ENCODE results near the gene PAFAH1B1.

- TF ChIP-seq NFE2L2 (conservative IDR thresholded peaks at IDR 0.05; ENCODE audit: low read length): no peak
- no peak for TF ChIP-seq KDM1A (IDR thresholded peaks at IDR 0.05; ENCODE audit: low read depth)
- TF ChIP-seq CTCF (IDR thresholded peaks at IDR 0.05): no peak
- no peak for TF ChIP-seq ZSCAN20 (CRISPR knock-in tag; IDR thresholded peaks at IDR 0.05)
- TF ChIP-seq PHF8 (IDR thresholded peaks at IDR 0.05; ENCODE audit: borderline replicate concordance, low read depth): no peak
- TF ChIP-seq RAD21 (conservative IDR thresholded peaks at IDR 0.05 in 1 of 2, IDR thresholded peaks at IDR 0.05 in 1 of 2): no peak
- TF ChIP-seq CBX8 (IDR thresholded peaks at IDR 0.05): no peak
- TF ChIP-seq POLR2A (IDR thresholded peaks at IDR 0.05; ENCODE audit: low read length): no peak
- TF ChIP-seq USF2 (IDR thresholded peaks at IDR 0.05): no peak
- TF ChIP-seq BHLHE40 (IDR thresholded peaks at IDR 0.05; ENCODE audit: low read depth, low read length): no peak
- TF ChIP-seq BCL3 (IDR thresholded peaks at IDR 0.05): no peak
Observed at GRCh38 chr17:2634361-2634960, 41.0 kb downstream of the PAFAH1B1 start.
